ENCODE results near the gene ENTPD8.
"Not testable (repeated sequence)": the region's sequence is repeated elsewhere in the genome, so short reads cannot be mapped to it uniquely, and the experiment has no call there.

ENTPD8 gene

GRCh38 chr9:137455359-137455991 lies 14.3 kb upstream of the ENTPD8 start:
- TF ChIP-seq CTCF (conservative IDR thresholded peaks at IDR 0.05; ENCODE audit: low read length): no peak
- no peak for DNase-seq (ENCODE audit: low read depth)
- no peak overlapping the region for H3K4me3 ChIP-seq (ENCODE audit: low read length)

GRCh38 chr9:137454597-137455358 lies 13.6 kb upstream of the ENTPD8 start:
- TF ChIP-seq CTCF (conservative IDR thresholded peaks at IDR 0.05; ENCODE audit: low read length): no peak
- peak overlapping the region; percentile 35 for H3K4me3 ChIP-seq (ENCODE audit: low read length)
- DNase-seq (ENCODE audit: low read depth): peak; percentile 18

DNA sequence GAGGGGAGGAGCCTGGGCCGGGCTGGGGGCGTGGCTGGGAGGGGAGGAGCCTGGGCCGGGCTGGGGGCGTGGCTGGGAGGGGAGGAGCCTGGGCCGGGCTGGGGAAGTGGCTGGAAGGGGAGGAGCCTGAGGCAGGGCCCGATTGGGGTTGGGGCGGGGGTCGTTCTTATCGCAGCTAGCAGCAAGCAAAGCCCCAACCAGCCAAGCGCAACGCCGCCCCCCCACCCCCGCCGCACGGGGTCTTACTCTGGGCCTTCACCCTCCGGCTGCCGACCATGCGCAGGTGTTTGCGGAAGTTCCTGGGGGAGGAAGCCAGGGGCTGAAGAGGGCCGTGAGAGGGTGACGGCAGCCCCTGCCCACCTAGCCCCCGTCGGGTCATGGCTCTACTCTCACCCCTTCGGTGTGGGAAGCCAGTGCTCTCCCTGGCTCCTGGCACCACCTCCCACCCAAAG lies 13.0 kb upstream of the ENTPD8 start:
- DNase-seq (ENCODE audit: low read depth): no peak
- no peak for TF ChIP-seq CTCF (conservative IDR thresholded peaks at IDR 0.05; ENCODE audit: low read length)
- peak overlapping the region; percentile 35 for H3K4me3 ChIP-seq (ENCODE audit: low read length)

DNA sequence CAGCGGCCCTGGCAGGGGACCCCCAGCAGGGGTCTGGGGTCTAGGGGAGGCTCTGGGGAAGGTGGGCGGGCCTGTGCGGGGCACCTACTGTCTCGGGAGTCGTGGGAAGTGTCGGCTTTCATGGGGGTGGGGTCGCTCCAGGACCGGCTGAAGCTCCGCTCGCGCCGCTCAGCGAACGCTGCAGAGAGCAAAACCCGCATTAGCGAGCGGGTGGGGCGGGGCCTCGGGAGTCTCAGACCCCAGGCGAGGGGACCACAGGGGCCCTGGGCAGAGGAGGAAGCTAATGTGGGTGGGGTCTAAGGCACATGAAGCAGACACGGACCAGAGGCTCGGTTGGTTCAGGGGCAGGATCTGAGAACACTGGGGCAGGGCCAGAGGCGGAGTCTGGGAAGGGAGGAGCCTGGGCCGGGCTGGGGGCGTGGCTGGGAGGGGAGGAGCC lies 12.5 kb upstream of the ENTPD8 start:
- DNase-seq (ENCODE audit: low read depth): peak; percentile 63
- TF ChIP-seq CTCF (conservative IDR thresholded peaks at IDR 0.05; ENCODE audit: low read length): no peak
- peak overlapping the region; percentile 45 for H3K4me3 ChIP-seq (ENCODE audit: low read length)

DNA sequence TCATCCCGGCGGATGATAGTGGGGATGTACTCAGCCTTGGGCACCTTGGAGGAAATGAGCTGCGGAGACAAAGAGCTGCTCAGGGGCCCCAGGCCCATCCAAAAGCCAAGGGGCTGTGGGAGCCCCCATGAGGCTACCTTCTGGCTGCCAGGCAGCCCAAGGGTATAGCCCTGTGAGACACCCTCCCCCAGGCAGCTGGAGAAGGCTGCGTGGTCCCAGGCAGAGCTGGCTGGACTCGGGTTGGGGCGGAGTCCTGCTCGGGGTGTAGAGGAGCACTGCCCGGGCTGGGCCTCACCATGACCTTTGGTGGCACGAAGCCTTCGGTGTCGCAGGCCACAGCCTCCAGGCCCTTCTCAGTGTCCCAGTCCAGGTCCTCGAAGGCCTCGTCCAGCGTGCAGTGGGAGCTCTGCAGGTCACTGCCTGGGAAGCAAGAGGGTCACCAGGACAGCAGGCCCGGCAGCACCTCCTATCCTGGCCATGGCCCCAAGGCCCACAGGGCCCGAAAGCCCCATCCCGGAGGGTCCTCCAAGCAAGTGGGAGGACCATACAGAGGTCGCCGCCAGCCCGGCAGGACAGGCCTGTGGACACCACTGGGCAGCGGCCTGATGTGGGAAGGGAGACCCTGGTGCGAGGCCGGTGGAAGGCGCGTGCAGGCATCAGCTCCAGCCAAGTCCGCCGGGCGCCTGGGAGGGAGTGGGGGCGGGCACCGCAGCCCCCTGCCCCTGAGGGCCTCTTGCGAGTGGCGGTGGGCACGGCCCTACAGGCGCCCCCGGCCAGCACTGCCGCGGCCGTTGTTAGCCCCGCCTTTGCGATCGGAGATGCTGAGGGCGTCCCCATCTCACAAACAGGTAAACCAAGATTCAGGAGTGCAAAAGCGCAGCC lies 11.8 kb upstream of the ENTPD8 start:
- H3K4me3 ChIP-seq (ENCODE audit: low read length): no peak overlapping the region
- TF ChIP-seq CTCF (conservative IDR thresholded peaks at IDR 0.05; ENCODE audit: low read length): no peak
- no peak for DNase-seq (ENCODE audit: low read depth)

DNA sequence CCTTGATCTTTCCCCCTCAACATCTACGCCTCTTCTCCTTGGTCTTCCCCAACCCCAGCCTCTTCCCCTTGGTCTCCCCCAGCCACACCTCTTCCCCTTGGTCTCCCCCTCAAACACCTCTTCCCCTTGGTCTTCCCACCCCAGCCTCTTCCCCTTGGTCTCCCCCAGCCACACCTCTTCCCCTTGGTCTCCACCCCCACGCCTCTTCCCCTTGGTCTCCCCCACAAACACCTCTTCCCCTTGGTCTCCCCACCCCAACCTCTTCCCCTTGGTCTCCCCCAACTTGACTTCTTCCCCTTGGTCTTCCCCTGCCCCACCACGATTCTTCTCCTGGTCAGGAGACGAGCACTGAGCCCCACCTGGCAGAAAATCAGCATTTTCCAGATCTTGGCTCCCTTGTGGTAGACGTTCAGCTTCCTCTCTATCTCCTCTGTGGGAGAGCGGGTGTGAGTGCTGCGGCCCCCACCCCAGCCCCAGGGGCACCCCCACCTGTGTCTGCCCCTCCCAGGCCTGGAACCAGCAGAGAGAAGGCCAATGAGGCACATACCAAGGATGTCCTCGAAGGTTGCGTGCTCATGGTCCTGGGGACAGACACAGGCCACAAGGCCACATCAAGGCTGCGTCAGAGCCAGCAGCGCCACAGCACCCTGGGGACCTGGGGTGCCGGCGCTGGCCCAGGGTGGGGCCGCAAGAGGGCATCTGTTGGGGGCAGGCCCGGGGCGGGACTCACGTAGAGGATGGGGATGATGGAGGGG lies 11.0 kb upstream of the ENTPD8 start:
- no peak for TF ChIP-seq CTCF (conservative IDR thresholded peaks at IDR 0.05; ENCODE audit: low read length)
- no peak for DNase-seq (ENCODE audit: low read depth)
- H3K4me3 ChIP-seq (ENCODE audit: low read length): no peak overlapping the region

DNA sequence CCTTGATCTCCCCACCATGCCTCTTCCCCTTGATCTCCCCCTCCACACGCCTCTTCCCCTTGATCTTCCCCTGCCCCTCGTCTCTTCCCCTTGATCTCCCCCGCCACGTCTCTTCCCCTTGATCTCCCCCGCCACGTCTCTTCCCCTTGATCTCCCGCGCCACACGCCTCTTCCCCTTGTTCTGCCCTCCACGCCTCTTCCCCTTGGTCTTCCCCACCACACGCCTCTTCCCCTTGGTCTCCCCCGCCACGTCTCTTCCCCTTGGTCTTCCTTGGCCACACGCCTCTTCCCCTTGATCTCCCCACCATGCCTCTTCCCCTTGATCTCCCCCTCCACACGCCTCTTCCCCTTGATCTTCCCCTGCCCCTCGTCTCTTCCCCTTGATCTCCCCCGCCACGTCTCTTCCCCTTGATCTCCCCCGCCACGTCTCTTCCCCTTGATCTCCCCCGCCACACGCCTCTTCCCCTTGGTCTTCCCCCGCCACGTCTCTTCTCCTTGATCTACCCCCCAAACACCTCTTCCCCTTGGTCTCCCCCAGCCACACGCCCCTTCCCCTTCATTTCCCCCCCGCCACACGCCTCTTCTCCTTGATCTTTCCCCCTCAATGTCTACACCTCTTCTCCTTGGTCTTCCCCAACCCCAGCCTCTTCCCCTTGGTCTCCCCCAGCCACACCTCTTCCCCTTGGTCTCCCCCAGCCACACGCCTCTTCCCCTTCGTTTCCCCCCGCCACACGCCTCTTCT lies 10.3 kb upstream of the ENTPD8 start:
- H3K4me3 ChIP-seq (ENCODE audit: low read length); DNase-seq (ENCODE audit: low read depth): not testable (repeated sequence)

DNA sequence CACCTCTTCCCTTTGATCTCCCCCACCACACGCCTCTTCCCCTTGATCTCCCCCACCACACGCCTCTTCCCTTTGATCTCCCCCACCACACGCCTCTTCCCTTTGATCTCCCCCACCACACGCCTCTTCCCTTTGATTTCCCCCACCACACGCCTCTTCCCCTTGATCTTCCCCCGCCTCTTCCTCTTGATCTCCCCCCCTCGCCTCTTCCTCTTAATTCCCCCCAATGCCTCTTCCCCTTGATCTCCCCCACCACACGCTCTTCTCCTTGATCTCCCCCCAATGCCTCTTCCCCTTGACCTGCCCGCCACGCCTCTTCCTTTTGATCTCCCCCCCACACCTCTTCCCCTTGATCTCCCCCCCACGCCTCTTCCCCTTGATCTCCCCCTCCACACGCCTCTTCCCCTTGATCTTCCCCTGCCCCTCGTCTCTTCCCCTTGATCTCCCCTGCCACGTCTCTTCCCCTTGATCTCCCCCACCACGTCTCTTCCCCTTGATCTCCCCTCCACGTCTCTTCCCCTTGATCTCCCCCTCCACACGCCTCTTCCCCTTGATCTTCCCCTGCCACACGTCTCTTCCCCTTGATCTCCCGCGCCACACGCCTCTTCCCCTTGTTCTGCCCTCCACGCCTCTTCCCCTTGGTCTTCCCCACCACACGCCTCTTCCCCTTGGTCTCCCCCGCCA lies 9.5 kb upstream of the ENTPD8 start:
- not testable (repeated sequence) for DNase-seq (ENCODE audit: low read depth)

More for the DNA sequence above, 9.5 kb upstream of the ENTPD8 start:
- H3K4me3 ChIP-seq (ENCODE audit: low read length): not testable (repeated sequence)
